ENCODE data around the gene DECR2. TPM values are rescaled to one million over a fixed set of nuclear protein-coding genes. Genes with fewer than 3 reads are reported as not detected.

The DECR2 gene
- total and polyA plus RNA-seq, 2 of the 13 experiments (the other 11 are each of a cell fraction or from before 2014, with no cell fraction given), result 36.3 to 44.6 TPM

- TF ChIP-seq, protein P1, sequence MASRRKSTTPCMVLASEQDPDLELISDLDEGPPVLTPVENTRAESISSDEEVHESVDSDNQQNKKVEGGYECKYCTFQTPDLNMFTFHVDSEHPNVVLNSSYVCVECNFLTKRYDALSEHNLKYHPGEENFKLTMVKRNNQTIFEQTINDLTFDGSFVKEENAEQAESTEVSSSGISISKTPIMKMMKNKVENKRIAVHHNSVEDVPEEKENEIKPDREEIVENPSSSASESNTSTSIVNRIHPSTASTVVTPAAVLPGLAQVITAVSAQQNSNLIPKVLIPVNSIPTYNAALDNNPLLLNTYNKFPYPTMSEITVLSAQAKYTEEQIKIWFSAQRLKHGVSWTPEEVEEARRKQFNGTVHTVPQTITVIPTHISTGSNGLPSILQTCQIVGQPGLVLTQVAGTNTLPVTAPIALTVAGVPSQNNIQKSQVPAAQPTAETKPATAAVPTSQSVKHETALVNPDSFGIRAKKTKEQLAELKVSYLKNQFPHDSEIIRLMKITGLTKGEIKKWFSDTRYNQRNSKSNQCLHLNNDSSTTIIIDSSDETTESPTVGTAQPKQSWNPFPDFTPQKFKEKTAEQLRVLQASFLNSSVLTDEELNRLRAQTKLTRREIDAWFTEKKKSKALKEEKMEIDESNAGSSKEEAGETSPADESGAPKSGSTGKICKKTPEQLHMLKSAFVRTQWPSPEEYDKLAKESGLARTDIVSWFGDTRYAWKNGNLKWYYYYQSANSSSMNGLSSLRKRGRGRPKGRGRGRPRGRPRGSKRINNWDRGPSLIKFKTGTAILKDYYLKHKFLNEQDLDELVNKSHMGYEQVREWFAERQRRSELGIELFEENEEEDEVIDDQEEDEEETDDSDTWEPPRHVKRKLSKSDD (CRISPR knock-in tag; IDR thresholded peaks at IDR 0.05; ENCODE audit: low read depth), result peak; percentile 61; the same call in 1 of the 2 replicates
- TF ChIP-seq, protein P2, sequence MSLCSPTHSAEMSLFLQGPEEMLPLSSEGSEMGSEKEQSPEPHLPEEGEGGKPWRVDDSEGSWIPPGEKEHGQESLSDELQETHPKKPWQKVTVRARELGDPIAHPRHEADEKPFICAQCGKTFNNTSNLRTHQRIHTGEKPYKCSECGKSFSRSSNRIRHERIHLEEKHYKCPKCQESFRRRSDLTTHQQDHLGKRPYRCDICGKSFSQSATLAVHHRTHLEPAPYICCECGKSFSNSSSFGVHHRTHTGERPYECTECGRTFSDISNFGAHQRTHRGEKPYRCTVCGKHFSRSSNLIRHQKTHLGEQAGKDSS (CRISPR knock-in tag; IDR thresholded peaks at IDR 0.05; ENCODE audit: borderline replicate concordance, low read depth), result no peak; the same call in 1 of the 2 replicates
- TF ChIP-seq, protein P3, sequence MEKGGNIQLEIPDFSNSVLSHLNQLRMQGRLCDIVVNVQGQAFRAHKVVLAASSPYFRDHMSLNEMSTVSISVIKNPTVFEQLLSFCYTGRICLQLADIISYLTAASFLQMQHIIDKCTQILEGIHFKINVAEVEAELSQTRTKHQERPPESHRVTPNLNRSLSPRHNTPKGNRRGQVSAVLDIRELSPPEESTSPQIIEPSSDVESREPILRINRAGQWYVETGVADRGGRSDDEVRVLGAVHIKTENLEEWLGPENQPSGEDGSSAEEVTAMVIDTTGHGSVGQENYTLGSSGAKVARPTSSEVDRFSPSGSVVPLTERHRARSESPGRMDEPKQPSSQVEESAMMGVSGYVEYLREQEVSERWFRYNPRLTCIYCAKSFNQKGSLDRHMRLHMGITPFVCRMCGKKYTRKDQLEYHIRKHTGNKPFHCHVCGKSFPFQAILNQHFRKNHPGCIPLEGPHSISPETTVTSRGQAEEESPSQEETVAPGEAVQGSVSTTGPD (CRISPR knock-in tag; IDR thresholded peaks at IDR 0.05), result peak; percentile 77
- TF ChIP-seq FOXA1 (IDR thresholded peaks at IDR 0.05) (no peak), FOXA1 (CRISPR knock-in tag; IDR thresholded peaks at IDR 0.05) (peak; percentile 28; the same call in 1 of the 2 replicates), AGO1 (IDR thresholded peaks at IDR 0.05; ENCODE audit: low read depth, low read length, poor library complexity, severe bottlenecking) (no peak), ZNF143 (CRISPR knock-in tag; IDR thresholded peaks at IDR 0.05) (no peak; the same call in 1 of the 2 replicates), TBX3 (IDR thresholded peaks at IDR 0.05; ENCODE audit: borderline replicate concordance) (no peak), ZNF670 (CRISPR knock-in tag; IDR thresholded peaks at IDR 0.05; ENCODE audit: borderline replicate concordance) (no peak), ZNF784 (CRISPR knock-in tag; IDR thresholded peaks at IDR 0.05; ENCODE audit: borderline replicate concordance) (peak; percentile 31; the same call in 1 of the 2 replicates), ZMYM2 (CRISPR knock-in tag; IDR thresholded peaks at IDR 0.05) (peak; percentile 67; the same call in 1 of the 2 replicates), YEATS2 (CRISPR knock-in tag; IDR thresholded peaks at IDR 0.05; ENCODE audit: borderline replicate concordance) (peak; percentile 16; the same call in 1 of the 2 replicates), NR2F2 (IDR thresholded peaks at IDR 0.05; ENCODE audit: borderline replicate concordance, low read depth) (peak; percentile 92), ATF3 (CRISPR knock-in tag; IDR thresholded peaks at IDR 0.05) (no peak), ZNF709 (CRISPR knock-in tag; IDR thresholded peaks at IDR 0.05) (0 out of 2 replicates have a peak, but pooled peaks have one; percentile 69)
- TF ChIP-seq, protein P4, sequence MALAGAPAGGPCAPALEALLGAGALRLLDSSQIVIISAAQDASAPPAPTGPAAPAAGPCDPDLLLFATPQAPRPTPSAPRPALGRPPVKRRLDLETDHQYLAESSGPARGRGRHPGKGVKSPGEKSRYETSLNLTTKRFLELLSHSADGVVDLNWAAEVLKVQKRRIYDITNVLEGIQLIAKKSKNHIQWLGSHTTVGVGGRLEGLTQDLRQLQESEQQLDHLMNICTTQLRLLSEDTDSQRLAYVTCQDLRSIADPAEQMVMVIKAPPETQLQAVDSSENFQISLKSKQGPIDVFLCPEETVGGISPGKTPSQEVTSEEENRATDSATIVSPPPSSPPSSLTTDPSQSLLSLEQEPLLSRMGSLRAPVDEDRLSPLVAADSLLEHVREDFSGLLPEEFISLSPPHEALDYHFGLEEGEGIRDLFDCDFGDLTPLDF (CRISPR knock-in tag; IDR thresholded peaks at IDR 0.05), result no peak
- TF ChIP-seq, protein P5, sequence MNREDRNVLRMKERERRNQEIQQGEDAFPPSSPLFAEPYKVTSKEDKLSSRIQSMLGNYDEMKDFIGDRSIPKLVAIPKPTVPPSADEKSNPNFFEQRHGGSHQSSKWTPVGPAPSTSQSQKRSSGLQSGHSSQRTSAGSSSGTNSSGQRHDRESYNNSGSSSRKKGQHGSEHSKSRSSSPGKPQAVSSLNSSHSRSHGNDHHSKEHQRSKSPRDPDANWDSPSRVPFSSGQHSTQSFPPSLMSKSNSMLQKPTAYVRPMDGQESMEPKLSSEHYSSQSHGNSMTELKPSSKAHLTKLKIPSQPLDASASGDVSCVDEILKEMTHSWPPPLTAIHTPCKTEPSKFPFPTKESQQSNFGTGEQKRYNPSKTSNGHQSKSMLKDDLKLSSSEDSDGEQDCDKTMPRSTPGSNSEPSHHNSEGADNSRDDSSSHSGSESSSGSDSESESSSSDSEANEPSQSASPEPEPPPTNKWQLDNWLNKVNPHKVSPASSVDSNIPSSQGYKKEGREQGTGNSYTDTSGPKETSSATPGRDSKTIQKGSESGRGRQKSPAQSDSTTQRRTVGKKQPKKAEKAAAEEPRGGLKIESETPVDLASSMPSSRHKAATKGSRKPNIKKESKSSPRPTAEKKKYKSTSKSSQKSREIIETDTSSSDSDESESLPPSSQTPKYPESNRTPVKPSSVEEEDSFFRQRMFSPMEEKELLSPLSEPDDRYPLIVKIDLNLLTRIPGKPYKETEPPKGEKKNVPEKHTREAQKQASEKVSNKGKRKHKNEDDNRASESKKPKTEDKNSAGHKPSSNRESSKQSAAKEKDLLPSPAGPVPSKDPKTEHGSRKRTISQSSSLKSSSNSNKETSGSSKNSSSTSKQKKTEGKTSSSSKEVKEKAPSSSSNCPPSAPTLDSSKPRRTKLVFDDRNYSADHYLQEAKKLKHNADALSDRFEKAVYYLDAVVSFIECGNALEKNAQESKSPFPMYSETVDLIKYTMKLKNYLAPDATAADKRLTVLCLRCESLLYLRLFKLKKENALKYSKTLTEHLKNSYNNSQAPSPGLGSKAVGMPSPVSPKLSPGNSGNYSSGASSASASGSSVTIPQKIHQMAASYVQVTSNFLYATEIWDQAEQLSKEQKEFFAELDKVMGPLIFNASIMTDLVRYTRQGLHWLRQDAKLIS (CRISPR knock-in tag; IDR thresholded peaks at IDR 0.05), result no peak
Observed at GRCh38 chr16:359067-359763, 42.5 kb upstream of the DECR2 start (continued).

All from HepG2 (cell line).